Measurements from ENCODE around the gene OR5AU1. TPM values are rescaled to one million over a fixed set of nuclear protein-coding genes. Genes with fewer than 3 reads are reported as not detected.

The OR5AU1 gene
- polyA plus RNA-seq, 3 donors, result not detected

DNA sequence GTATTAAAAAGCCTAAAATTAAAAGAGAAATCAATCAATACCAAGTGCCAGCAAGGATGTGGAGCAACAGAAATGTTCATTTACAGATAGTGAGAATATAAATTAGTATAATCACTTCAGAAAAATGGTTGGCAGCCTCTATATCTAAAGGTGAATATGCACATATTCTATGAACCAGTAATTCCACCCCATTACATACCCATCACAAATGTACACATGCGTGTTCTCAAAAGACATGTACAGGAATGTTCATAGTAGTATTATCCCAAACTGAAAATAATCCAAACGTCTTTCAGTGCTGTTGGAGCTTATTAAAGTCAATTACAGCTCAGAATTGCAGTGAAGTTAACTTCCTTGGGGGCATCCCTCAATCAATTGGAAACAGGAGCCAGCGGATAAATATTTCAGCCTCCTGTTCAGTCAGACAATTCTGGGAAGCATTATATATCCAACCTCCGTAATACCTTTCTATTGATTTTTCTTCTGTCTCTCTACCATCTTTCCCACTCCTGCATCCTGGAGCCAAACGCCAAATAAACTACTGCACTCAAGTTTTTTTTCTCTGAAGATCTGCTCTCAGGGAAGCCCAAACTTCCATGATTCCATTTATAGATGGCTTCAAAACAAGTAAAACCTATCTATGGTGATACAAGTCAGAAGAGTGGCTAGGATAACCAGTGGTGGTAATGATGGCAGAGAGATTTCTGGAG is 45.0 kb upstream of the OR5AU1 start:
- Mint-ChIP-seq H3K9me3 (peaks cover 0 to 2% (median 0%) of the 10 kb centered on the region in 7 donors), H3K36me3 (peaks cover 13 to 17% of the 10 kb centered on the region in 2 donors), H3K4me1 (peaks cover 26% of the 10 kb centered on the region), H3K27ac (no peak overlapping the region), H3K27me3 (ENCODE audit: low read depth in 3 of 3) (peaks cover 0 to 2% (median 0%) of the 10 kb centered on the region in 3 donors), H3K4me3 (no peak overlapping the region)
- peaks cover 0 to 17% of the 10 kb centered on the region in 2 donors for H3K4me1 ChIP-seq (ENCODE audit: control insufficient read depth in 1 of 2, insufficient read depth in 2 of 2, low read length in 2 of 2)
- H4K20me1 ChIP-seq (ENCODE audit: insufficient read depth, low read length), result peaks cover 42% of the 10 kb centered on the region
- DNase-seq, result no peak
- peaks cover 0 to 19% of the 10 kb centered on the region in 2 donors for H3K36me3 ChIP-seq (replicated peaks in 1 of 2; ENCODE audit: control insufficient read depth in 1 of 2, insufficient read depth in 2 of 2, low read length in 2 of 2)
- H3K9me3 ChIP-seq (replicated peaks in 1 of 2; ENCODE audit: control insufficient read depth in 1 of 2, insufficient read depth in 1 of 2, low read length in 2 of 2), result no peaks in the 10 kb centered on the region
- H3K4me3 ChIP-seq (replicated peaks in 1 of 3; ENCODE audit: low read depth in 2 of 3, low read length in 3 of 3), result no peak overlapping the region
- H3K27me3 ChIP-seq (ENCODE audit: control insufficient read depth in 2 of 2, insufficient read depth in 2 of 2, low read length in 2 of 2), result no peaks in the 10 kb centered on the region
- H3K27ac ChIP-seq (ENCODE audit: low read depth in 1 of 2, low read length in 2 of 2), result no peak overlapping the region
- WGBS (ENCODE audit: insufficient coverage), result 90% methylated on average over 3 of the region's 5 CpGs
- H3K9ac ChIP-seq (ENCODE audit: insufficient read depth, low read length, poor library complexity, severe bottlenecking), result no peak overlapping the region
- no peak overlapping the region for H2AFZ ChIP-seq (ENCODE audit: insufficient read depth, low read depth, low read length, poor library complexity, severe bottlenecking)
- H3K4me2 ChIP-seq (replicated peaks; ENCODE audit: extremely low read depth, low read length, poor library complexity, severe bottlenecking), result no peak overlapping the region
- intact Hi-C loops (cut with micrococcal nuclease), result no loop called here
- H3K79me2 ChIP-seq (ENCODE audit: insufficient read depth, low read length), result no peaks in the 10 kb centered on the region
- TF ChIP-seq, protein P1, sequence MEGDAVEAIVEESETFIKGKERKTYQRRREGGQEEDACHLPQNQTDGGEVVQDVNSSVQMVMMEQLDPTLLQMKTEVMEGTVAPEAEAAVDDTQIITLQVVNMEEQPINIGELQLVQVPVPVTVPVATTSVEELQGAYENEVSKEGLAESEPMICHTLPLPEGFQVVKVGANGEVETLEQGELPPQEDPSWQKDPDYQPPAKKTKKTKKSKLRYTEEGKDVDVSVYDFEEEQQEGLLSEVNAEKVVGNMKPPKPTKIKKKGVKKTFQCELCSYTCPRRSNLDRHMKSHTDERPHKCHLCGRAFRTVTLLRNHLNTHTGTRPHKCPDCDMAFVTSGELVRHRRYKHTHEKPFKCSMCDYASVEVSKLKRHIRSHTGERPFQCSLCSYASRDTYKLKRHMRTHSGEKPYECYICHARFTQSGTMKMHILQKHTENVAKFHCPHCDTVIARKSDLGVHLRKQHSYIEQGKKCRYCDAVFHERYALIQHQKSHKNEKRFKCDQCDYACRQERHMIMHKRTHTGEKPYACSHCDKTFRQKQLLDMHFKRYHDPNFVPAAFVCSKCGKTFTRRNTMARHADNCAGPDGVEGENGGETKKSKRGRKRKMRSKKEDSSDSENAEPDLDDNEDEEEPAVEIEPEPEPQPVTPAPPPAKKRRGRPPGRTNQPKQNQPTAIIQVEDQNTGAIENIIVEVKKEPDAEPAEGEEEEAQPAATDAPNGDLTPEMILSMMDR (IDR thresholded peaks at IDR 0.05), result no peak

DNA sequence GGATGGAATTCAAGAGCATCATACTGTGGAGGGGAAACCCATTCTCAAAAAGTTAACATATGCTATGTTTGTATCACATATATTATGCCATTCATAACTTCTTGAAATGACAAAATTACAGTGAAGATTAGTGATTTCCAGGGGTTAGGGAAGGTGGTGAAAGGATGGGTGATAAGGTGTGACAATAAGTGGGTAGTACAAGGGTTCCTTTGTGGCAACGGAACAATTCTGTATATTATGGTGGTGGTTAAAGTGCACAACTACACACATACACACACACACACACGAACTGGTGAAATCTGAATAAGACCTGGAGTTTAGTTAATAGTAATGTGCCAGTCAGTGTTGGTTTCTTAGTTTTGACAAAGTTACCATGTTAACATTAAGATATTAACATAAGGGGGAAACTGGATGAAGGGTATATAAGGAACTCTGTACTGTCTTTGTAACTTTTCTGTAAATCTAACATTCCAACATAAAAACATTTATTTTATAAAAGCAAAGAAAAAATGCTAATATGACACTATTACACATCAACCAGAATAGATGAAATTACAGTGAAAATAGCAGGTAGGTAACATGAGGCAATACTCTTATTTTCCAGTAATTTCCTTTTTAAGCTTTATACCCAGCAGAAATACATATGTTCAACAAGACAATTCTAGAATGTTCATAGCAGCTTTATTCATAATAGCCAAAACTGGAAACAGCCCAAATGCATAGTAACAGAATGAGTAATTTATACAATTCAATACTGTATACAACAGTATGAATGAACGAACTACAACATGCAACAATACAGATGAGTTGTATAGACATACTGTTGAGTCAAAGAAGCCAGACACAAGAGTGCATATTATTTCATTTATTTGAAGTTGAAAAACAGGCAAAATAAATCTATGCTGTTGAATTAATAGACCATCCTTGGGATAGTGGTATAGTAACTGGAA is 44.0 kb upstream of the OR5AU1 start:
- Histone ChIP-seq H3K9me3 (replicated peaks in 1 of 2; ENCODE audit: control insufficient read depth in 1 of 2, insufficient read depth in 1 of 2, low read length in 2 of 2) (no peaks in the 10 kb centered on the region), H4K20me1 (ENCODE audit: insufficient read depth, low read length) (peaks cover 33% of the 10 kb centered on the region), H3K27ac (ENCODE audit: low read depth in 1 of 2, low read length in 2 of 2) (no peak overlapping the region), H3K9ac (ENCODE audit: insufficient read depth, low read length, poor library complexity, severe bottlenecking) (no peak overlapping the region), H3K4me1 (ENCODE audit: control insufficient read depth in 1 of 2, insufficient read depth in 2 of 2, low read length in 2 of 2) (peaks cover 0 to 17% of the 10 kb centered on the region in 2 donors), H3K79me2 (ENCODE audit: insufficient read depth, low read length) (no peaks in the 10 kb centered on the region), H3K36me3 (replicated peaks in 1 of 2; ENCODE audit: control insufficient read depth in 1 of 2, insufficient read depth in 2 of 2, low read length in 2 of 2) (peaks cover 0 to 9% of the 10 kb centered on the region in 2 donors), H3K27me3 (ENCODE audit: control insufficient read depth in 2 of 2, insufficient read depth in 2 of 2, low read length in 2 of 2) (no peaks in the 10 kb centered on the region), H2AFZ (ENCODE audit: insufficient read depth, low read depth, low read length, poor library complexity, severe bottlenecking) (no peak overlapping the region), H3K4me3 (replicated peaks in 1 of 3; ENCODE audit: low read depth in 2 of 3, low read length in 3 of 3) (no peak overlapping the region), H3K4me2 (replicated peaks; ENCODE audit: extremely low read depth, low read length, poor library complexity, severe bottlenecking) (no peak overlapping the region)
- no CpG with 5 or more reads among the region's 3 CpGs for WGBS (ENCODE audit: insufficient coverage)
- Mint-ChIP-seq H3K27me3 (ENCODE audit: low read depth in 3 of 3) (peaks cover 0 to 3% (median 0%) of the 10 kb centered on the region in 3 donors), H3K4me1 (peaks cover 26% of the 10 kb centered on the region), H3K27ac (no peak overlapping the region), H3K4me3 (no peak overlapping the region), H3K9me3 (peaks cover 0 to 2% (median 0%) of the 10 kb centered on the region in 7 donors), H3K36me3 (peaks cover 10 to 13% of the 10 kb centered on the region in 2 donors)
- intact Hi-C loops (cut with micrococcal nuclease), result no loop called here
- DNase-seq, result no peak
- TF ChIP-seq, protein P1 (IDR thresholded peaks at IDR 0.05), result no peak

Data from CD14-positive monocyte (primary cell).